Right renal pelvis (tissue), 4 donors: ENCODE data around the gene MPRIP. TPM values are rescaled to one million over a fixed set of nuclear protein-coding genes. Genes with fewer than 3 reads are reported as not detected.

ENCODE experiments used
- DNase-seq, 4 donors: peaks; one replicate each; pipeline ENCODE4 v3.0.0-alpha.2; 2013; ENCODE audit warnings: low read depth in 4 of 4, low spot score in 3 of 4, missing footprints in 1 of 4
- polyA plus RNA-seq, 4 donors: library from polyadenylated mRNA; unstranded; fragments of 120-200 nt; gene quantifications; one replicate each; pipeline ENCODE4 v1.2.1, GENCODE V29; 2013; ENCODE audit not compliant: insufficient read length in 4 of 4

MPRIP gene
- polyA plus RNA-seq, 4 donors: 140 to 180 (median 164) TPM

DNA sequence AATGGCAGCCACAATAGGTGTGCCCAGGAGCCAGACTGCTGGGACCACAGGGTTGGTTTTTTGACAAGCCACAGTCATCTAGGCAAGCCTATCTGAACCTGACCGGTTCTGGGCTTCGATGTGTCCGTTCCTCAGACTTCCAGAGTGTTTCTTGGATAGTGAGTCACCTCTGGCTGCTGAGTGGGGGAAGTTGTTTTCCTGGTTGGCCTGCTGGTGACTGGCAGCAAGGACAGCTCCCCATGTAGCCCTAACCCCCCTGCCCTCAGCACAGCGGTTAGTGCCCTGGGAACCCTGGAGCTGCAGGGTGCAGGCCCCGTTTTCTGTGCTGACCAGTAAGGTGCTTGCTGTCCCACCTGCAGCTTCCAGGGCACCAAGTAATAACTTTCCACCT, 98.3 kb downstream of the MPRIP start:
- DNase-seq: no peak

DNA sequence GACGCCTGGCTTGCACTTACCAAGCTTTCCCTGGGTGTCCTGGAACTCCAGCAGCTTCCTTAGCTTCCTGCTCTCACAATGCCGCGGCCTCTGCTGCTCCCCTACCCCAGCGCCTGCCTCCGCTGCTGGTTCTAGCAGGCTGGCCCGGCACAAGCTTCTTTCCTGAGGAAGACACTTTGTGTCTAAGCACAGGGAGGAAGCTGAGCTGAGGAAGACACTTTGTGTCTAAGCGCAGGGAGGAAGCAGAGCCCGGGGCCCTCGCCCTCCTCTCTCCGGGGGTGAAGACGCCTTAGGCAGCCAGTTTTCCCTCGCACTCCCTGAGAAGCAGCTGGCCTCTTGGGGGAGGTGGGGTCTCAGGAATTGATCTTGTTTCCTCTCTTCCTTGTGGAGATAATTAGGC, 99.0 kb downstream of the MPRIP start:
- DNase-seq: no peak

DNA sequence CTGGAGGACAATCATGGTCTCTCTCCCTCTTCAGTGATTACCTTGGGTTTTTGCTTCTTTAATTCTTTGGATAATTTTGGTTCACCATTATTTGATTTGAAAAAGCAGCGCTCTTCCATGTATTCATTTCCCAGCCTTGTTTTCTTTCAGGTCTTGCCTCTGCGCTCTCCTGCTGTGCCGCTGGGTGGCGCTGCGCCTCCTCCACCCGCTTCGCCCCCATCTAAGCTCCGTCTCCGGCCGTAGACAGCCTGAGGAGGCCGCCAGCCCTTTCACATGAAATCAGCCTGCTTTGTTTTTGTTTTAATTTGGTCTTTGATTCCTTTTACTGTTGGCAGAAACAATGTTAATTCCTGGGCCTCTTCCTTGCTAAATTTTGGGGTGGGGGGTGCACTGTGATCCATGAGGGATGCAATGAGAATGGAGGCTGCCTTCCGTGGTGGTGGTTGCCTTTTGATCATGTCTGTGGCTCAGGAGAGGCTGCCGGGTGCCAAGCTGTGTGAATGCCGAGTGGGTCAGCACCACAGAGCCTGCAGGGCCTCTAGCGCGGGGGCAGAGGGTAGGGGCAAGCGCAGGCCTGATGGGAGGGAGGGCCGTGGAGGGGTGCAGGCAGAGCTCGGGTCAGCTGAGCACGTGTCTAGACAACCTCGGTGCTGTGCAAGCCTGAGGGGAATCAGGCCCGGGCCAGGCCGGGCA, 99.7 kb downstream of the MPRIP start:
- DNase-seq: peak in 1 of 4 donors; percentile 20

DNA sequence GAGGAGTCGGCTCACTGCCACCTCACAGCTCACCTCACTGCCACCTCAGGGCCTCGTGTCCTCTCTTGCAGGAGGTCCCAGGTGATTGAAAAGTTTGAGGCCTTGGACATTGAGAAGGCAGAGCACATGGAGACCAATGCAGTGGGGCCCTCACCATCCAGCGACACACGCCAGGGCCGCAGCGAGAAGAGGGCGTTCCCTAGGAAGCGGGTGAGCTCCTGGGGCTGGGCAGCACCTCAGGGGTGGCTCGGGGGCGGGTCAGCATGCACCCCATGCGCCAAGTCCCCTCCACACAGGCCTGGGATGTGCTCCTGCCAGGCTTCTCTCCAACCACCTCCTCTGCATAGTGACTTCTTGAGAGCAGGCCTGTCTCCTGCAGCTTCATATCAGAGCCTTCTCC, 100.3 kb downstream of the MPRIP start:
- DNase-seq: no peak

DNA sequence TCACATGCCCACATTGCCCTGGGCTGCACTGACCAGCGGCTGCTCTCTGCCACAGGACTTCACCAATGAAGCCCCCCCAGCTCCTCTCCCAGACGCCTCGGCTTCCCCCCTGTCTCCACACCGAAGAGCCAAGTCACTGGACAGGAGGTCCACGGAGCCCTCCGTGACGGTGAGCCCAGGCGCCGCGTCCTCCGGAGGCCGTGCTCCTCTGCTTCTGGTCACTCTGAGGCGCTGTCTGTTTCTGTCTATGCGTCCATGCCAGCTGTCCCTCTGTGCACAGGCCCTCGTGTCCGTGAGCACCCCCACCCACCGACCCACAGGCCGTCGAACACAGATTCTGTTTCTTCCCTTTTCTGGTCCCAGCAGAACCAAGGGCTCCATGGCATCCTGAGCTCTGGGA, 101.2 kb downstream of the MPRIP start:
- no peak for DNase-seq

DNA sequence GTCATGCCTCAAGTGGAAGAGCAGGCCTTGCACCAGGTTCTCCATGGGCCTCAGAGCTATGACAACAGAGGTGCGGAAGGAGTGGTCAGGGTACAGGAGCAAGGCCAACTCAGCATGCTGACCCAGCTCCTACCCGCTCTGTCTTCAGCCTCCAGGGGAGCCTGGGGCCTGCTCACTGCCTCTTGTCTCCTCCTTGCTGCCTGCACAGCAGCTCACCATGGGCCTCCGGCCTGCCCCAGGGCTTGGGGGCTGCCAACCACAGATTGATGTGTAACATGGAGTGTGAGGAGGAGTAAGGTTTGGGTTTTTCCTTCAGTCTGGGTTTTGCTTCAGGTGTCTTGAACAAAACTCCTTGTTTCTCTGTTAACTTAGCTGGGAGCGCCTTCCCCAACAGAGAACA, 101.8 kb downstream of the MPRIP start:
- no peak for DNase-seq

DNA sequence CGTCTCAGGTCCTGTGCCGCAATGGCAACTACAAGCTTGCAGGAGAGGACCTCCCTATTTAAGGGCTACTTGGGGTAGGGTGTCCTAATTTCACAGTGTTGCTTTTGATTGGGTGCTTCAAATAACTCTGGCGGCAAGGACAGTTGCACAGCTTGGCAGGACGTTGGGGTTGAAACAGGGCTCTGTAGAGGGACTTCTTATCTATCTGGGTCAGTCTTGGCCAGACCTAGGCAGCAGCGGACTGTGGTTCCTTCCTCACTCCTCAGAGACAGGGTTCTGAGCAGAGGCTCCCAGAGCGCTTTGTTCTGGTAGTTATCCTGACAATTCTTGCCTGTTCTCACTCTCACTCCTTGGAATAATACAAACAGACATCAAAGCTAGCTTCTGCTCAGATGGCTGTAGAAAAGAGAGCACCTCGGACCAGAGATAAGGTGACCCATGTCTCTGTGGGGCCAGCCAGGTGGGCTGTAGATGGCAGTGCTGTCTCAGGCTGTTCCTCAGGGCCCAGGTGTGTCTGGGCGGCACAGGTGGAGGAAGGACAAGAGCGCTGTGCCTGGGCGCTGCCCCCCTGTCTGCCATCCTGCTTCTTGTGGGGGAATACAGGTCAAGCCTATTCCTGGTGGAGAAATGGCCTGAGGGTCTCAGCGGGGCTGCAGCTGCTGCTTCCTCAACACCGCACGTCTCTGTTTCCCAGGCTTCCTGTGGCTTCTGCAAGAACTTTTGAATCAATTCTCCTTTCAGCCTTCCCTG, 102.8 kb downstream of the MPRIP start:
- DNase-seq: no peak

DNA sequence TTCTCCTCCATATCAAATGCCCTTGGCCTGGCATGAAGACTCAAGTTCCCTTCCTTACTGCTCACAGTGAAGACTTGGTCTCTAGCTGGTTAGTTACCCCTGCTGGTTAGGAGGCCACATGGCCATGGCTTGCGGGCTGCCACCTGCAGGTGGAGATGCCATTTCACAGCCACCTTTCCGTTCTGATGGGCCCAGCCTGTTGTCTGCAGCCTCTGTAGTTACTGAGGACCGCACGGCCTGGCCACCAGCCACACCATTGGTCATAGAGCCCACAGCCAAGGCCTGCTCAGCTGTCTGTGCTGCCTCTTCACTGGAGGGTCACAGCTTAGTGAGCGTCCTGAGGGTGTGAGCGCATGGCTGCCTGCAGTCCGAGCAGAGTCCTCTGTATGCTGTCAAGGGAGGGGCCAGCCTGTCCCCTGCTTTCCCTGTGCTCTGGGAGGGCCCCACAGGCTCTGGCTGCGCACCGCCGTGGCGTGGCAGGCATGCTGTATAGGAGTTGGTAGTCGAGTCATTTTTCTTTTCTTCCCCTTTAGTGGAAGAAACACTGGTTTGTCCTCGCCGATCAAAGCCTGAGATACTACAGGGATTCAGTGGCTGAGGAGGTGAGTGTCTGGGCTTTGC, 104.6 kb downstream of the MPRIP start:
- DNase-seq: no peak

DNA sequence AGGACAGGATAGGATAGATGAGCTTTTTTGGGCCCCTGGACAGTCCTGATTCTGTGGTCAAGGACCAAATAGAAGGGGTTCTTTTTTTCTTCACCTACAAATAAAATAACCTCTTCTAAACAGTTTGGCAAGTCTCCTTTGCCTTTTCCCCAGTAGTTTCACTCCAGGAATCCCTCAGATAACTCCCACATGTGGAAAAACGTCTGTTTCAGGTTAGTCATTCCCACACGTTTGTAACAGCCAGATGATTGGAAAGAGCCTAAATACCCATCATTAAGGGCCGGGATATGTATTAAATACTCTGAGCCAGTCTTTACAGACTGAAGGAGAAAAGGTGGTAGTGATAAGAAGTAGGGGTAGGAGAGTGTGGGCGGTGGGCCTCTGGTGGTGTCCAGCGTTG, 105.6 kb downstream of the MPRIP start:
- no peak for DNase-seq

DNA sequence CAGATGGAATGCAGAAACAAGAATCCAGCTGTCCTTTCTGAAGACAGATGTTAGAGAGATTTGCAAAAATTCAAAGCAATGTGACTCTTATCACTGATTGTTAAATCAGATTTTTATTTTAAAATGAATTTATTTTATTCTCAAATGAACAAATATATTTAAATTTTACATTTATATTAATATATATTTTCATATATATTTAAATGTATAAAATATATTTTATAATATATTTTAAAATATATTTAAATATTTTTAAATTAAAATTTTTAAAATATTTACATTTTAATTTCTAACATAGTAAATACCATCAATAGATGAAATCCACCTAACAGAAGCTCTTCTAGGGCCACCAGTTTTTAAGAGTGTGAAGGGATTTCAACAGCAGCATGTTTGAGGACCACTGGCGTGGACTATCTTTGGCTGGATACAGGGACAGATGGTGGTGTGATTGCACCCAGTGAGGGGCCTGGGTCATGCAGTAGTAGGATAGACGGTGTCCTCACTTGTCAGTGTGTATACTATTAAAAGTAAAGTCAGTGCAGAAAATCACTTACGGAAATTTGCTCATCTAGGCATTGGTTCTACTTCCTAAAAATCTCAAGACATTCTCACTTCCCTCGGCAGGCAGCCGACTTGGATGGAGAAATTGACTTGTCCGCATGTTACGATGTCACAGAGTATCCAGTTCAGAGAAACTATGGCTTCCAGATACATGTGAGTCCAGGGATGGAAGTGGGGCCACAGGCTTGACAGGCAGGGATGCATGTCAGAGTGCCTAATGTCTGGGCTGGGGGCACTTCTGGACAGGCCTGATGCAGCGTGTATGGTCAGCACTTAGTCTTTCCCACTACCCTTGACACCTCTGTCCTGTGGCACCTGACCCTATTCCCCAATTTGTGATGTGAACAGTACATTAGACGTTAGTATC, 107.5 kb downstream of the MPRIP start:
- no peak for DNase-seq

DNA sequence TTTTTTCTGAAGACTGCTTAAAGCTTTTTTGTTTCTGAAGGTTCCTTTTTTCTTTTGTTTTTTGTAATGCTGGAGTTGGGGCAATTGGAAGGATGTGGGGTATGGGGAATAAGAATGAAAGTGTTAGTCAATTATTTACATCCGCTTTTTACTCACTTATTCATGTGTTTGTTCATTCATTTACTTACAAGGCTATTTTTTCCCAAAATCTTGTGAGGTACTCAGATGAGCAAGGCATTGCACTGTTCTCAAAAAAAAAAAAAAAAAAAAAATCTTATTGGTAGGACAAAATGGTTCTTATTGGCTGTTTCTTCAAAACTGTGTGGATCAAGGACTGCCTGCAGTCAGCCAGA, 108.2 kb downstream of the MPRIP start:
- no peak for DNase-seq

DNA sequence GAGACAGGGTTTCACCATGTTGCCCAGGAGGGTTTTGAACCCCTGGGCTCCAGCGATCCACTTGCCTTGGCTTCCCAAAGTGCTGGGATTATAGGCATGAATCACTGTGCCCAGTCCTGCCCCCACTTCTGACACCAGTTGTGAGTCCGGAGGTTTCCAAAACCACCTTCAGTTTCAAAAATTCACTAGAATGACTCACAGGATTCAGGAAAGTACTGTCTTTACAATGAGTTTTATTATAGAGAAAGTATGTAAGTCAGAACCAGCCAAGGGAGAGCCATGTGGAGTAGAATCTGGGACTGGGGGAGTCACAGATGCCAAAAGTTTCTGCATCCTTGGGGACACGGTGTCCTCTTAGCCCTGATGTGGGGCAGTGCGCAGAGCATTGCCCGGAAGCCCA, 108.8 kb downstream of the MPRIP start:
- DNase-seq: no peak

DNA sequence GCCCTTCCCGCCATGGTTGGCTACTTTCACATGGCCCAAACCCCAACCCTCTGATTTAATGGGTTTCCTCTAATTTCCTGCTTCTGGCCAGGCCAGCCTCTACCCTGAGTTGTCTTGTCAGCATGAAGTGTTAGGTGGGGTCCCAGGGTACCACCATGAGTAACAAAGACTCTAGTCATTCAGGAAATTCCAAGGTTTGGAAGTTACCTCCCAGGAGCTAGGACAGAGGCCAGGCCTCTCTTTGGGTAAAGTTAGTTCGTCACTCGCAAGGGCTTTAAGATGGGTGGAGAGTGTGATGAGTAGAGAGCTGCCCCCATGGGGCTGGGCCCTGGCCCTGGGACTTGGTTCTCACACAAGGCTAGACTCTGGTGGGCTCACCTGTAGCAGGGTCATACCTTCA, 109.3 kb downstream of the MPRIP start:
- no peak for DNase-seq

DNA sequence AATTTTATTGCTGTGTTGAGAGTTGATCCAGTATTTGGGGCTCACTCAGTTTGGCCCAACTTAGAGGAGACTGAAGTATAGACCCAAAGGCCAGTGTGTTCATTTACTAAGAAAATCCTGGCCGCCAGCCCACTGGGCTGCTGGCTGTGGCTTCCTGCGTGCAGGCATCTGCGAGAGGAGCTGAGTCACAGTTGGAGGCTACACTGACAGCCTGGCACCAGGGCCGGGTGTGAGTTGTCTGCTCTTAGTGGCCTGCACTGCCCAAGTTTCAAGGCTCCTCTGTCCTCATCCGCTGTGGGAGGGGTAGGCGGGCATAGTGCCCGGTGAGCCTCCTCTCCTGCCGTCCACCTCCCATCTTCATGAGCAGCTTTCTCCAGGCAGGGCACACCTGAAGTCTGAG, 109.7 kb downstream of the MPRIP start:
- DNase-seq: no peak

DNA sequence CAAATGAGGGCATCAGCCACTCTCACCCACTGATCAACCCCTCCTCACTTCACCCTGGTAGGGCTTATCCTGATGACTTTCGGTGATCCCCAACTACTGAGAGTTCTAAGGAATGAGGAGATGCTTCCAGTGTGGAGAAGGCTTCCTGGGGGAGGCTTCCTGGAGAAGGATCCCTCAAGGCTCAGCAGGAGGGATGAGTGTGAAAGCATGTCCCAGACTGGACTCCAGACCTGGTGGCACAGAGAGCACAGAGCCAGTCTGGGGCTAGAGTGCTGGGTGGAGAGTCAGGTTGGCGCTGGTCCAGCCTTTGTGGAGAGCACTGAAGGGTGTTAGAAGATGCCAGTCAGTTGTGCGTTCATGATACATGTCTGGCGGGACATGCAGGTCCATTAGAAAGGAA, 110.1 kb downstream of the MPRIP start:
- DNase-seq: no peak

DNA sequence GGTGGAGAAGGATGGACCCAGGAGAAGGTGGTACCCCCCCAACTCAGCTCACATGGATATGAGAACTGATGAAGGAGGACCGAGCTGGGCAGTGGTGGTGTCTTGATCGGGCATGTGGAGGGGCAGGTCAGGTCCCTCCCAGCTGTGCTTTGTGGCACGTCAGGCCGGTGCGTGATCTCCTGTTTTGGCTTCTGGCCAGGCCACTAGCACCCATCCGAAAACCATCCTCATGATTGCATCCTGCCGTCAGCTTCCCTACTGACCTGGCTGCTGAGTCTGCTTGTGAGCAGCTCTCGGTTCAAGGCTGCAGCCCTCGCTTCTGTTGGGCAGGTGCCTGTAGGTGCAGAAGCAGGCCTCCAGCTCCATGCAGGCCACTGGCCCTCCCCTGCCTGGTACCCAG, 110.8 kb downstream of the MPRIP start:
- no peak for DNase-seq

DNA sequence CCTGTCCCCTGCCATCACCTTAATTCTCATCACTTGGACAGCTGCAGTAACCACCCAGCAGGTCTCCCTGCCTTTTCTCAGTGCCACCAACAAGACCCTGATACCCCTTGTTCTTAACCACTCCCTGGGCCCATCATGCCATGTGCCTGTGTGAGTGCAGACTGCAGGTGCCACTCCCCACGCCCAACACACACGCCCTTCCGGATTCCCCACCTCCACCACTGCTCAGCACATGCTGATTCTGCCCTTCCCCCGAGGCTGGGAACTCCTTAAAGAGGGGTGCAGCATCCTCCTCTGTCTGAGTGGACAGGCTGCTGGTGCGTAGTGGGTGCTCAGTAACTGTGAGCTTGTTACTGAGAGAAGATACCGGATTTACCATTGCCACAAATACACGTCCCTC, 111.5 kb downstream of the MPRIP start:
- DNase-seq: no peak

DNA sequence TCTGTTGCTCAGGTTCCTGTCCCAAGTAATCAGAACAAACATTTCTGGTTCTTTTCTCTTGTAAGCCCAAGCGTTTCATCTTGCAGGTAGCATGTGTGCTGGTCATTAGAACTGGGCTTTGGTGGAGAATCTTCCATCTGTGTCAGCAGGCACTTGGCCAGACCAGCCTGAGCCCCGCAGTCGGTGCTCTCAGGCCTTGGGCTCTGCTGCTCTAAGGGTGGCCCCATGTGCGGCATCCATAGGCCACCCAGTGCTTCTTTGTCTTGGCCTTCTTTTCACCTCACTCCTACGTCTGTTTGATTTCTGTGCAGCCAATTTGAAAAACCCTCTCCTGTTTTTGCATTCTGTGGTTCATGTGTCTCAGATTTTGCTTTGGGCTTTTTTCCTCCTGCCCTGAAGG, 112.3 kb downstream of the MPRIP start:
- DNase-seq: no peak

DNA sequence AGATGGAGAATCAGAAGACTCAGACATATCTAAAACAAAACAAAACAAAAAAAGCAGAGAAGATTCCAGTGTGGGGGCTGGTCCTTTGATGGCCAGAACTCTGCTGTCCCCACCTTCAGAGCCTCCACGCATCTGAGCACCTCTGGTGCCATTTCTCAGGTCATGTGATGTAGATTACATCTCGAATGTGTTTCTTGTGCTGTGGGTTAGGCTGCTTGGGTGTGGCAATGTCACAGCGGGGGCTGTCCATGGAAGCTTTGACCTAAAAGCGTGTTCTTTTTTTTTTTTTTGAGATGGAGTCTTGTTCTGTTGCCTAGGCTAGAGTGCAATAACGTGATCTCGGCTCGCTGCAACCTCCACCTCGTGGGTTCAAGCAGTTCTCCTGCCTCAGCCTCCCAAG, 112.7 kb downstream of the MPRIP start:
- DNase-seq: no peak

DNA sequence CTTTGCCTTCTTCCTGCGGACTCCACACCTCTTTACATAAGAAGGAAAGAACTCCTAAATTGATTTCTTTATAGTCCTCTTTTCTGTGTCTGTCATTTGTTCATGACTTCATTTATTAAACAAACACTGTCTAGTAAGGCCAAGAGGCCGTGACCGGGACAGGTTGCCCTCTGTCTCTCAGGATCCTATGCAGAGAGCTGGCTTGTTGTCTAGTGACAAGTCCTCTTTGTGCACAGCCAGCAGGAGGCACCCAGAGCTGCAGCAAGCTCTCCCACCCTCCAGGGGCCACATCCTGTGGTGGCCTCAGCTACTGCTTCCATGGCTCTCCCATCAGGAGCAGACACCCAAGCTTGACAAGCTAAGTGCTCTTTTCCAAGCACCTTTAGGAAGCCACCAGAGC, 113.3 kb downstream of the MPRIP start:
- DNase-seq: no peak

DNA sequence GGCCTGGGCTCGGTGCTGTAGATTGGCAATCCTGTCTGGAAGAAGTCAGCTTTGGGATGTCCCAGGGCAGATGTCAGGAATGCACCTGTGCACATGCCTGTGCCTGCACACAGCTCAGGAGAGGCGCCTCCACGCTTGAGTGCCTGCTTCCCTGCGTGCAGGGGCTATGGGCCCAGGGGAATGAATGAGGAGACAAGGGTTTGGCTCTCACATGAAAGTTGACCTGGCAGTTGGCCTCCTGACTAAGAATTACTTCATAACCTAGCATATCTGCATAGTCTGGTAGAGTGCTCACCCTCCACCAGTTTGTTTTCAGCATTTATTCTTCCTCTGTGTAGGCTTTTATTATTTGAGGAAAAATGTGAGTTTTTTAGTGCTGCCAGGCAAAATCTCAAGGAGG, 113.8 kb downstream of the MPRIP start:
- no peak for DNase-seq
